ENCODE results near the gene PRR9.

DNA sequence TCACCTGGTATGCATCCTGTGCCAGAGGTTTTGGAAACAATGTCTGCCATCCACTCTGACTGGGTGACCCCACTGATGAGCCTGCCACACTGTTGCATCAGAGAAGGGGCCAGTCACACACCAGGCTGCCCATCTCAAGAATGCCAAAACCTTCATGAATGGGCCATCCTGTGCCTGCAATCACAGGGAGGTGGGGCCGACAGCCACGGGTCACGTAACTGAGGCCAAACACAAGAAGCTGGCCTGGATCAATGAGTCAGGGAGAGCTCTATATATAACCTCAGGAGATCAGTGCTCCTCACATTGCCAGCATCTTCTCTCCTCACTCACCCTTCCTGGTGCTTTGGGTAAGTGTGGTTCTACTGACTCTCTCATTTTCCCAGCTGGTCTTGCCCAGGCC lies 42.0 kb downstream of the PRR9 start, which contains the start of gene LORICRIN:
- no peak for TF ChIP-seq POLR2A (IDR thresholded peaks at IDR 0.05)
- TF ChIP-seq, protein P1, sequence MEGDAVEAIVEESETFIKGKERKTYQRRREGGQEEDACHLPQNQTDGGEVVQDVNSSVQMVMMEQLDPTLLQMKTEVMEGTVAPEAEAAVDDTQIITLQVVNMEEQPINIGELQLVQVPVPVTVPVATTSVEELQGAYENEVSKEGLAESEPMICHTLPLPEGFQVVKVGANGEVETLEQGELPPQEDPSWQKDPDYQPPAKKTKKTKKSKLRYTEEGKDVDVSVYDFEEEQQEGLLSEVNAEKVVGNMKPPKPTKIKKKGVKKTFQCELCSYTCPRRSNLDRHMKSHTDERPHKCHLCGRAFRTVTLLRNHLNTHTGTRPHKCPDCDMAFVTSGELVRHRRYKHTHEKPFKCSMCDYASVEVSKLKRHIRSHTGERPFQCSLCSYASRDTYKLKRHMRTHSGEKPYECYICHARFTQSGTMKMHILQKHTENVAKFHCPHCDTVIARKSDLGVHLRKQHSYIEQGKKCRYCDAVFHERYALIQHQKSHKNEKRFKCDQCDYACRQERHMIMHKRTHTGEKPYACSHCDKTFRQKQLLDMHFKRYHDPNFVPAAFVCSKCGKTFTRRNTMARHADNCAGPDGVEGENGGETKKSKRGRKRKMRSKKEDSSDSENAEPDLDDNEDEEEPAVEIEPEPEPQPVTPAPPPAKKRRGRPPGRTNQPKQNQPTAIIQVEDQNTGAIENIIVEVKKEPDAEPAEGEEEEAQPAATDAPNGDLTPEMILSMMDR (IDR thresholded peaks at IDR 0.05) = no peak

All from esophagus squamous epithelium (tissue), 4 donors.